Measurements from ENCODE around the gene AIDA.
"Not testable (repeated sequence)": the region's sequence is repeated elsewhere in the genome, so short reads cannot be mapped to it uniquely, and the experiment has no call there.

Gene AIDA

GRCh38 chr1:222711319-222712252, 705 bp downstream of the AIDA start:
- peak; percentile 73 for DNase-seq

- no peak for DNase-seq
Measured at GRCh38 chr1:222709700-222710153, 2.6 kb downstream of the AIDA start.

- no peak for DNase-seq
Measured at GRCh38 chr1:222706815-222707214, 5.5 kb downstream of the AIDA start.

GRCh38 chr1:222704260-222704659, 8.0 kb downstream of the AIDA start:
- no peak for DNase-seq

- DNase-seq: no peak
Measured at GRCh38 chr1:222702210-222702609, 10.1 kb downstream of the AIDA start.

- DNase-seq: no peak
Measured at GRCh38 chr1:222697826-222698225, 14.5 kb downstream of the AIDA start.

- no peak for DNase-seq
Measured at GRCh38 chr1:222697203-222697602, 15.1 kb downstream of the AIDA start.

GRCh38 chr1:222696741-222697140, 15.6 kb downstream of the AIDA start:
- DNase-seq: no peak

GRCh38 chr1:222694927-222695326, 17.4 kb downstream of the AIDA start:
- no peak for DNase-seq

GRCh38 chr1:222691016-222691415, 21.3 kb downstream of the AIDA start:
- no peak for DNase-seq

- no peak for DNase-seq
Measured at GRCh38 chr1:222680080-222680479, 32.2 kb downstream of the AIDA start.

- DNase-seq: no peak
Measured at GRCh38 chr1:222670110-222670509, 42.2 kb downstream of the AIDA start.

GRCh38 chr1:222669107-222669506, 43.2 kb downstream of the AIDA start:
- not testable (repeated sequence) for DNase-seq

- DNase-seq: not testable (repeated sequence)
Measured at GRCh38 chr1:222668184-222668583, 44.1 kb downstream of the AIDA start.

- DNase-seq: no peak
Measured at GRCh38 chr1:222665964-222666363, 46.3 kb downstream of the AIDA start.

GRCh38 chr1:222663431-222663934, 48.8 kb downstream of the AIDA start:
- no peak for DNase-seq

GRCh38 chr1:222657899-222658298, 54.4 kb downstream of the AIDA start:
- DNase-seq: no peak

GRCh38 chr1:222656391-222657155, 55.7 kb downstream of the AIDA start:
- no peak for DNase-seq

GRCh38 chr1:222654849-222655248, 57.4 kb downstream of the AIDA start:
- DNase-seq: peak; percentile 76

- DNase-seq: no peak
Measured at GRCh38 chr1:222653178-222653827, 59.0 kb downstream of the AIDA start.

GRCh38 chr1:222652676-222653075, 59.6 kb downstream of the AIDA start:
- DNase-seq: no peak

GRCh38 chr1:222644636-222644980, 67.7 kb downstream of the AIDA start:
- no peak for DNase-seq

Measured in CD4-positive, alpha-beta T cell treated with Interleukin-17A for 4 hours (primary cell).